ENCODE results near the gene ABLIM3. TPM values are rescaled to one million over a fixed set of nuclear protein-coding genes. Genes with fewer than 3 reads are reported as not detected.

ABLIM3 gene
- total and polyA plus RNA-seq, 9 donors = 1.7 to 26.4 (median 6.2) TPM

DNA sequence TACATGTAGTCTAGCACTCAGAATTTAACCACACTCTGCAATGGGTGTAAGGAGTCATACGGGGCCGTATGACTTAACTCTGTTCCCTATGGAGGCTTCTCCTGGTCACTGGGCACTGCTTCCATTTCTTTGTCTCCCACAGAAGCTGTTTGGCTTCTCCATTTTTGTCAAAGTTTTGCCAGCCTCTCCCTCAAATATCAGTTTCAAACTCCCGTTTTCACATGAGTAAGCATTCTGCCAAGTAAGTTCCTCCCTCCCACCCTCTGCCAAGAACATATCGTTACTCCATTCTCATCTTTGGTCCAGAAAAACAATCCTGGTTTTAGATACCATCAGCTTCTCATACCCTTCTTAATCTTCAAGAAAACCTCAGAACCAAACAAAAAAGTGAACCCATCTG is 136.5 kb downstream of the ABLIM3 start:
- intact Hi-C loops (cut with DNase I) = no loop called here
- WGBS, 3 donors = 33 to 41% (median 38%) methylated on average over 4 of the region's 4 CpGs
- H3K4me3 ChIP-seq = no peak overlapping the region

GRCh38 chr5:149278451-149279210 is 137.3 kb downstream of the ABLIM3 start:
- Histone ChIP-seq H3K27ac (no peak overlapping the region), H3K4me1 (ENCODE audit: insufficient read depth) (no peaks in the 10 kb centered on the region), H3K9me3 (no peaks in the 10 kb centered on the region), H3K36me3 (no peaks in the 10 kb centered on the region), H3K27me3 (no peaks in the 10 kb centered on the region), H3K4me3 (no peak overlapping the region)
- TF ChIP-seq, protein P1, sequence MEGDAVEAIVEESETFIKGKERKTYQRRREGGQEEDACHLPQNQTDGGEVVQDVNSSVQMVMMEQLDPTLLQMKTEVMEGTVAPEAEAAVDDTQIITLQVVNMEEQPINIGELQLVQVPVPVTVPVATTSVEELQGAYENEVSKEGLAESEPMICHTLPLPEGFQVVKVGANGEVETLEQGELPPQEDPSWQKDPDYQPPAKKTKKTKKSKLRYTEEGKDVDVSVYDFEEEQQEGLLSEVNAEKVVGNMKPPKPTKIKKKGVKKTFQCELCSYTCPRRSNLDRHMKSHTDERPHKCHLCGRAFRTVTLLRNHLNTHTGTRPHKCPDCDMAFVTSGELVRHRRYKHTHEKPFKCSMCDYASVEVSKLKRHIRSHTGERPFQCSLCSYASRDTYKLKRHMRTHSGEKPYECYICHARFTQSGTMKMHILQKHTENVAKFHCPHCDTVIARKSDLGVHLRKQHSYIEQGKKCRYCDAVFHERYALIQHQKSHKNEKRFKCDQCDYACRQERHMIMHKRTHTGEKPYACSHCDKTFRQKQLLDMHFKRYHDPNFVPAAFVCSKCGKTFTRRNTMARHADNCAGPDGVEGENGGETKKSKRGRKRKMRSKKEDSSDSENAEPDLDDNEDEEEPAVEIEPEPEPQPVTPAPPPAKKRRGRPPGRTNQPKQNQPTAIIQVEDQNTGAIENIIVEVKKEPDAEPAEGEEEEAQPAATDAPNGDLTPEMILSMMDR (IDR thresholded peaks at IDR 0.05) = no peak
- TF ChIP-seq EP300 (IDR thresholded peaks at IDR 0.05) (no peak), POLR2A (IDR thresholded peaks at IDR 0.05) (no peak)
- WGBS, 3 donors = 78 to 85% (median 85%) methylated on average over 5 of the region's 5 CpGs
- intact Hi-C loops (cut with DNase I) = no loop called here
- DNase-seq = no peak

More for the DNA sequence above, 136.5 kb downstream of the ABLIM3 start:
- no peak for DNase-seq
- Histone ChIP-seq H3K4me1 (ENCODE audit: insufficient read depth) (no peaks in the 10 kb centered on the region), H3K9me3 (no peaks in the 10 kb centered on the region), H3K27ac (no peak overlapping the region), H3K27me3 (no peaks in the 10 kb centered on the region), H3K36me3 (no peaks in the 10 kb centered on the region)
- no peak for TF ChIP-seq EP300 (IDR thresholded peaks at IDR 0.05)
- TF ChIP-seq, protein P1 (IDR thresholded peaks at IDR 0.05) = no peak
- no peak for TF ChIP-seq POLR2A (IDR thresholded peaks at IDR 0.05)

DNA sequence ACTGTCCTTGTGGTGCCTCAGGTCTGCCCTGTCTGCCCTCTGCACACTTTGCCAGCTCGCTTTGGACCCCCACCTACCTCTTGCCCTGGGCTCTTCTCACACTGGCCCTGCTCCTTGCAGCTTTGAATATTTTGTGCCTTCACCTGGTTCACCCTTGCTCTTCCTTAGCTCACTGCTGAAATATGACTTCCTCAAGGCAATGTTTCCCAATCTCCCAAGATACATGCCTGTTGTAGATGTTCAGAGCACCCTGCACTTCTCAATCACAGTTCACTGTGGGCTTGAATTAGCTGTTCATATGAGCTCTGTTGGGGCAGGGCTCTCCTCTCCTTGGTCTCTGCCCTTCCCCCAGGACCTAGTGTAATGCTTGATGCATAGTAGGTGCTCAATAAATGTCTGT is 138.4 kb downstream of the ABLIM3 start:
- DNase-seq = no peak
- Histone ChIP-seq H3K27me3 (no peaks in the 10 kb centered on the region), H3K27ac (no peak overlapping the region), H3K4me3 (no peak overlapping the region), H3K36me3 (no peaks in the 10 kb centered on the region), H3K9me3 (no peaks in the 10 kb centered on the region), H3K4me1 (ENCODE audit: insufficient read depth) (no peaks in the 10 kb centered on the region)
- WGBS, 3 donors = 53 to 81% (median 59%) methylated on average over 1 of the region's 1 CpG
- intact Hi-C loops (cut with DNase I) = no loop called here
- TF ChIP-seq POLR2A (IDR thresholded peaks at IDR 0.05) (no peak), EP300 (IDR thresholded peaks at IDR 0.05) (no peak)
- TF ChIP-seq, protein P1 (IDR thresholded peaks at IDR 0.05) = no peak

DNA sequence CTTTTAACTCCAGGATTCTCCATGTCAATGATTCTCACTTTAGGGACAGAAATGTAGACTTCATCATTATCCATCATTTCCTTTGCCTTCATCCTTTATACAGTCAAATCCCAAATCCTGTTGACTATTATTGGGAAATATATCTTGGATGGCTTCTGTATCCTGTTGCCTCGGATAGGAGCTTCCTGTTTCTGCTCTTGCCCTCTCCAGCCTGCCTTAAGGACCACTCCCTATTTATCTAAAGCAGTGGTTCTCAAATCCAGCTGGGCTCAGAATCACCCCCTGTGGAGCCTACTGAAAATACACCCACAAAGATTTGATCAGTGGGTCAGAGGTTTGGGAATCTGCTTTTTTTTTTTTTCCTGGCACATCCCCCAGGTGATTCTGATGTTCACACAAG is 138.8 kb downstream of the ABLIM3 start:
- Histone ChIP-seq H3K4me1 (ENCODE audit: insufficient read depth) (no peaks in the 10 kb centered on the region), H3K27me3 (no peaks in the 10 kb centered on the region), H3K36me3 (no peaks in the 10 kb centered on the region), H3K9me3 (no peaks in the 10 kb centered on the region), H3K27ac (no peak overlapping the region), H3K4me3 (no peak overlapping the region)
- intact Hi-C loops (cut with DNase I) = no loop called here
- 23 to 52% (median 42%) methylated on average over 1 of the region's 1 CpG for WGBS, 3 donors
- TF ChIP-seq EP300 (IDR thresholded peaks at IDR 0.05) (no peak), POLR2A (IDR thresholded peaks at IDR 0.05) (no peak)
- TF ChIP-seq, protein P1 (IDR thresholded peaks at IDR 0.05) = no peak
- no peak for DNase-seq
